ENCODE data around the gene EGFL7. TPM values are rescaled to one million over a fixed set of nuclear protein-coding genes. Genes with fewer than 3 reads are reported as not detected.

Gene EGFL7
- total RNA-seq, 1 donor from 2014 or later: 16.5 TPM

GRCh38 chr9:136678034-136678433, 15.3 kb downstream of the EGFL7 start:
- H3K27ac ChIP-seq: no peak overlapping the region
- no peaks in the 10 kb centered on the region for H4K20me1 ChIP-seq (ENCODE audit: low read depth)
- H3K36me3 ChIP-seq: no peaks in the 10 kb centered on the region
- no peaks in the 10 kb centered on the region for H3K9me3 ChIP-seq (ENCODE audit: low read depth)
- no peak overlapping the region for H3K4me3 Mint-ChIP-seq
- H3K27me3 ChIP-seq: no peaks in the 10 kb centered on the region
- H2AFZ ChIP-seq (replicated peaks): no peak overlapping the region
- no peak for TF ChIP-seq CTCF (IDR thresholded peaks at IDR 0.05)
- TF ChIP-seq EZH2phosphoT487 (IDR thresholded peaks at IDR 0.05): no peak
- no peak for TF ChIP-seq EZH2 (IDR thresholded peaks at IDR 0.05)
- H3K9ac ChIP-seq: no peak overlapping the region
- no peaks in the 10 kb centered on the region for H3K36me3 Mint-ChIP-seq
- no peaks in the 10 kb centered on the region for H3K9me3 Mint-ChIP-seq
- H3K4me3 ChIP-seq: no peak overlapping the region
- no peak for DNase-seq (ENCODE audit: low spot score)
- H3K4me1 Mint-ChIP-seq: peaks cover 8% of the 10 kb centered on the region
- H3F3A ChIP-seq (ENCODE audit: low read depth): no peaks in the 10 kb centered on the region
- H3K79me2 ChIP-seq (ENCODE audit: low read depth): no peaks in the 10 kb centered on the region
- no peak overlapping the region for H3K27ac Mint-ChIP-seq
- peaks cover 5% of the 10 kb centered on the region for H3K27me3 Mint-ChIP-seq (ENCODE audit: insufficient read depth, low read depth)
- no peaks in the 10 kb centered on the region for H3K4me1 ChIP-seq
- H3K4me2 ChIP-seq: no peak overlapping the region

DNA sequence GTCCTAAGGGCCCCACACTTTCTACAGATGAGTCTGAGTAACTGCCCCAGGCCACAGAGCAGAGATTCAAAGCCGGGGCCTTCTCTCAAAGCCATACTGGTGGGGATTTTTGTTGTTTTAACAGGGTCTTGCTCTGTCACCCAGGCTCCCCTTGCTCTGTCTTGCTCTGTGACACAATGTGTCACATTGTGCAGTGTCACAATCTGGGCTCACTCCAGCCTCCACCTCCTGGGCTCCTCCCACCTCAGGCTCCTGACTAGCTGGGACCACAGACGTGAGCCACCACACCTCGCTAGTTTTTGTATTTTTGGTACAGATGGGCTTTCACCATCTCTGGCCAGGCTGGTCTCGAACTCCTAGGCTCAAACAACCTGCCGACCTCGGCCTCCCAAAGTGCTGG, 15.9 kb downstream of the EGFL7 start:
- H3K9me3 ChIP-seq (ENCODE audit: low read depth): no peaks in the 10 kb centered on the region
- DNase-seq (ENCODE audit: low spot score): no peak
- no peaks in the 10 kb centered on the region for H3F3A ChIP-seq (ENCODE audit: low read depth)
- H3K9me3 Mint-ChIP-seq: no peaks in the 10 kb centered on the region
- no peaks in the 10 kb centered on the region for H3K4me1 ChIP-seq
- H3K4me2 ChIP-seq: no peak overlapping the region
- no peaks in the 10 kb centered on the region for H4K20me1 ChIP-seq (ENCODE audit: low read depth)
- H3K27me3 Mint-ChIP-seq (ENCODE audit: insufficient read depth, low read depth): peaks cover 5% of the 10 kb centered on the region
- no peaks in the 10 kb centered on the region for H3K36me3 Mint-ChIP-seq
- H2AFZ ChIP-seq (replicated peaks): no peak overlapping the region
- H3K27me3 ChIP-seq: no peaks in the 10 kb centered on the region
- H3K9ac ChIP-seq: no peak overlapping the region
- no peak overlapping the region for H3K4me3 ChIP-seq
- no peak overlapping the region for H3K27ac ChIP-seq
- no peaks in the 10 kb centered on the region for H3K36me3 ChIP-seq
- no peak for TF ChIP-seq CTCF (IDR thresholded peaks at IDR 0.05)
- no peak for TF ChIP-seq EZH2phosphoT487 (IDR thresholded peaks at IDR 0.05)
- no peak for TF ChIP-seq EZH2 (IDR thresholded peaks at IDR 0.05)
- peaks cover 8% of the 10 kb centered on the region for H3K4me1 Mint-ChIP-seq
- peak overlapping the region; percentile 33 for H3K4me3 Mint-ChIP-seq
- H3K79me2 ChIP-seq (ENCODE audit: low read depth): no peaks in the 10 kb centered on the region
- H3K27ac Mint-ChIP-seq: peak overlapping the region; percentile 82

DNA sequence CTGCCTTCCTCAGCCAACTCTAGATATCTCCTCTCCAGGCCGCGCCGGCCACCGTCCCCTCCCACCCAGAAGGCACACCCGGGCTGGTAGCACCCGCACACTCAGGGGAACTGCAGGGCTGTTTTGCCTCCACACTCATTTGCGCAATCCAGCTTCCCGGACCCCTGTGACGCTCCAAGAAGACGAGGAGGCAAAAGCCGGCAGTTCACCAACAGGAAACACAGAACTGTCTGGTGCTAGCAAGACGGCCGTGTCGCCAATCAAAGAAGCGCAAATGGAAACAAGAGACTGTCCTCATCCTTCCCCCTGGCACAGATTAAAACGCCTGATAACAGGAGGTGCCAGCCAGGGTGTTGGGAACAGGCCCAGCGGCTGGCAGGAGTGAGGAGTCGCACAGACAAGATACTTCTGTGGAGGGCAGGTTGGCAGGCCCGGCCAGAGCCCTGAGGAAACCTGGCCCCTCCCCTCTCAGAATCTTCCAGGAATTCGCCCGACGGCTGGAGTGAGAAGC, 16.8 kb downstream of the EGFL7 start:
- Mint-ChIP-seq H3K27ac (peak overlapping the region; percentile 31), H3K27me3 (ENCODE audit: insufficient read depth, low read depth) (peaks cover 5% of the 10 kb centered on the region), H3K9me3 (no peaks in the 10 kb centered on the region), H3K36me3 (no peaks in the 10 kb centered on the region), H3K4me3 (no peak overlapping the region), H3K4me1 (peaks cover 8% of the 10 kb centered on the region)
- Histone ChIP-seq H3K4me2 (no peak overlapping the region), H3K9me3 (ENCODE audit: low read depth) (no peaks in the 10 kb centered on the region), H3K27me3 (no peaks in the 10 kb centered on the region), H3F3A (ENCODE audit: low read depth) (no peaks in the 10 kb centered on the region), H3K4me3 (no peak overlapping the region), H3K4me1 (no peaks in the 10 kb centered on the region), H2AFZ (replicated peaks) (no peak overlapping the region), H3K27ac (no peak overlapping the region), H3K9ac (no peak overlapping the region), H3K36me3 (no peaks in the 10 kb centered on the region), H3K79me2 (ENCODE audit: low read depth) (no peaks in the 10 kb centered on the region), H4K20me1 (ENCODE audit: low read depth) (no peaks in the 10 kb centered on the region)
- DNase-seq (ENCODE audit: low spot score): no peak
- TF ChIP-seq EZH2 (IDR thresholded peaks at IDR 0.05): no peak
- TF ChIP-seq EZH2phosphoT487 (IDR thresholded peaks at IDR 0.05): no peak
- no peak for TF ChIP-seq CTCF (IDR thresholded peaks at IDR 0.05)
